CD4-positive, CD25-positive, alpha-beta regulatory T cell (primary cell): ENCODE measurements around the gene ISL2. TPM values are rescaled to one million over a fixed set of nuclear protein-coding genes. Genes with fewer than 3 reads are reported as not detected.
"Not testable (repeated sequence)": the region's sequence is repeated elsewhere in the genome, so short reads cannot be mapped to it uniquely, and the experiment has no call there.

ENCODE experiments used
- ATAC-seq, 2 donors: fragments of 150-1000 bp; cut with Tn5 transposase; one replicate each; pipeline ENCODE4 v1.10.0; 2021; ENCODE audit warnings: low read depth in 2 of 2, moderate number of reproducible peaks in 2 of 2, moderate library complexity in 1 of 2
- DNase-seq, 3 donors: peaks; one replicate each; pipeline versions ENCODE4 v3.0.0 to v3.0.0-alpha.2; 2012 to 2022; ENCODE audit warnings: mixed read lengths in 1 of 3
- H3K27ac ChIP-seq: one replicate; pipeline ENCODE4 v1.7.0; 2013; ENCODE audit warnings: mild to moderate bottlenecking, low read length; ENCODE audit not compliant: insufficient read depth, poor library complexity, severe bottlenecking
- H3K27me3 ChIP-seq: one replicate; pipeline ENCODE4 v1.7.0; 2013; ENCODE audit warnings: low read length; ENCODE audit not compliant: control insufficient read depth, insufficient read depth
- H3K36me3 ChIP-seq: one replicate; pipeline ENCODE4 v1.7.0; 2013; ENCODE audit warnings: mild to moderate bottlenecking, low read length, moderate library complexity; ENCODE audit not compliant: control insufficient read depth, insufficient read depth
- H3K4me1 ChIP-seq: 2 replicates; pipeline ENCODE4 v1.7.0; 2013; ENCODE audit warnings: mild to moderate bottlenecking, low read length; ENCODE audit not compliant: insufficient read depth, control insufficient read depth, poor library complexity, severe bottlenecking
- H3K4me3 ChIP-seq: one replicate; pipeline ENCODE4 v1.7.0; 2013; ENCODE audit warnings: low read depth, mild to moderate bottlenecking, low read length, moderate library complexity
- H3K9me3 ChIP-seq, 2 experiments: 1 replicate in 1 of 2; 2 replicates in 1 of 2; pipeline ENCODE4 v1.7.0; 2013; ENCODE audit warnings: low read length in 2 of 2, mild to moderate bottlenecking in 1 of 2, moderate library complexity in 1 of 2; ENCODE audit not compliant: control insufficient read depth in 2 of 2
- H3K27ac Mint-ChIP-seq, 3 donors: one replicate each; pipeline ENCODE4 v1.8.0; 2020 to 2022; ENCODE audit warnings: mild to moderate bottlenecking in 3 of 3, mixed read lengths in 3 of 3, moderate library complexity in 2 of 3
- H3K27me3 Mint-ChIP-seq: one replicate; pipeline ENCODE4 v1.8.0; 2022; ENCODE audit warnings: mild to moderate bottlenecking, mixed read lengths
- H3K36me3 Mint-ChIP-seq: one replicate; pipeline ENCODE4 v1.8.0; 2020; ENCODE audit warnings: mixed read lengths
- H3K4me1 Mint-ChIP-seq, 4 donors: one replicate each; pipeline ENCODE4 v1.8.0; 2020 to 2022; ENCODE audit warnings: mixed read lengths in 4 of 4, mild to moderate bottlenecking in 1 of 4
- H3K4me3 Mint-ChIP-seq, 4 donors: one replicate each; pipeline ENCODE4 v1.8.0; 2020 to 2022; ENCODE audit warnings: mild to moderate bottlenecking in 4 of 4, mixed read lengths in 4 of 4, moderate library complexity in 3 of 4
- H3K9me3 Mint-ChIP-seq, 7 donors: one replicate each; pipeline ENCODE4 v1.8.0; 2020 to 2022; ENCODE audit warnings: mixed read lengths in 7 of 7, mild to moderate bottlenecking in 3 of 7, moderate library complexity in 2 of 7
- polyA plus RNA-seq, 4 donors: library from polyadenylated mRNA; unstranded; fragments of 300-500 nt; fragmentation: Illumina TruSeq; gene quantifications; one replicate each; pipeline ENCODE4 v1.2.3, GENCODE V29; 2021
- total RNA-seq: library from RNA; stranded (reverse); gene quantifications from one replicate; pipeline ENCODE4 v1.2.3, GENCODE V29; 2022

ISL2 gene
- total RNA-seq (1.4 TPM), polyA plus RNA-seq (not detected)

DNA sequence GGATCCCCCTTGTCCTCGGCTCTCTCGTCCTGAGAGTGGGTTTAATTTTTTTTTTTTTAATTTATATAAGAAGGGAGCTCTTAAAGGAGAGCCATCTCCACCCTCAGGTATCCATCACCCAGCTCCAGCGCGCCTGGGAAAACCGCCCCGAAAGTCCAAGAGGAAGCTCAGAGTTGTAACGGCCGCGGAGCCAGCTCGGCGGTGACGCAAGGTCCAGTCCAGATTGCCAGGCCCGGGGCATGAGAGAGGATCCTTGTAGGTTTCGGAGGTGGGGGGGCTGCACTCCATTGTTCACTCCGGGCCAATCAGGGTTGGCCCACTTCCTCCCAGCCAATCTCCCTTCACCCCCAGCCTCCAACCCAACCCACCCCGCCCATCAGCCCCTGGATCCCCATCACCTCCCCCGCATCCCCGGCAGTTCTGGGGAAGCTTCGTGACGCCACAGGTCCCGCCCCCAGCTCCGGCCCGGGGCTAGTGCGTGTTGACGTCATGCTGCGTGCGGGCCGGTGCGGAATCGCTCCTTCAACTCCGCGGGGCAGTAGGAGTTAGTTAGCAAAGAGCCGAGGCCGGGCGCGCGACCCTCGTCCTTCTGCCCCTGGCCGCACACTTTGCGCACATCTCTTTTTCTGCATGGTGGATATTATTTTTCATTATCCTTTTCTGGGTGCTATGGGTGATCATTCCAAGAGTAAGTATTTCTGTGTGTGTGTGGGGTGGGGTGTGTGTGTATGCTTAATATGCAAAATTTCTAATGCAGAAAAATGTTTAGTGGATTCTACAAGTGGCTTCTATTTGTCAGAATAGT is at the start of gene ISL2:
Gene ISL2, plus strand, starts transcription at position 520 of the 805 bp plus-strand sequence. Its CDS starts 111 bp downstream, at position 631.
- Histone ChIP-seq H3K27ac (no peak within 1 kb of the TSS), H3K4me1 (peaks cover 62% of the 10 kb centered on the region)
- peak within 1 kb of the TSS in 1 of 3 donors; percentile 40 for H3K27ac Mint-ChIP-seq

DNA sequence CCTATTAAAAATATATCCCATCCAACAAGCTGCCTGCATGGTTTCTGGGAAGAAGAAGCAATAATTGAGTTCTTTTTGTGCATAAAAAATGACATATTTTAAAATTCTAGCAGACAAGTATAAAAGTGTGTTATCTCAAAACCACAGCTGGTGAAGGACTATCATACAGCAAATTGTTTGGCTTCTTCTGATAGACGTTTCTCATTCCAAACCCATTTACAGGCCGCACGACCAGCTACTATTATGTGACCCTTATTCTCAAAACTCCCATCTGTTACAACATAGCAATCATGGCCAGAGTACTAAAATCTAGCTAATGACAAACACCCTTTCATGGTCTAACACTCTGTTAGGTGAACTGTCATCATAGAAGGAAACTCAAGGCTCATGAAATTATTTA is 47.0 kb upstream of the ISL2 start:
- Mint-ChIP-seq H3K4me1 (peaks cover 21 to 37% (median 31%) of the 10 kb centered on the region in 4 donors), H3K4me3 (no peak overlapping the region), H3K36me3 (peaks cover 35% of the 10 kb centered on the region), H3K27me3 (no peaks in the 10 kb centered on the region), H3K27ac (peak overlapping the region in 1 of 3 donors; percentile 21), H3K9me3 (no peaks in the 10 kb centered on the region)
- Histone ChIP-seq H3K9me3 (no peaks in the 10 kb centered on the region), H3K27ac (no peak overlapping the region), H3K36me3 (peaks cover 23% of the 10 kb centered on the region), H3K4me3 (no peak overlapping the region), H3K27me3 (no peaks in the 10 kb centered on the region), H3K4me1 (peaks cover 4% of the 10 kb centered on the region)
- no peak for DNase-seq
- no peak for ATAC-seq

More for the DNA sequence above, at the start of gene ISL2:
- Histone ChIP-seq H3K27me3 (peaks cover 33% of the 10 kb centered on the region), H3K36me3 (no peaks in the 10 kb centered on the region), H3K9me3 (no peaks in the 10 kb centered on the region), H3K4me3 (peak within 1 kb of the TSS; percentile 71)
- ATAC-seq (no peak), DNase-seq (peak; percentile 16 to 82 (median 35))
- Mint-ChIP-seq H3K9me3 (peaks cover 0 to 4% (median 0%) of the 10 kb centered on the region in 7 donors), H3K4me3 (peak within 1 kb of the TSS; percentile 72 to 96 (median 82)), H3K36me3 (no peaks in the 10 kb centered on the region), H3K4me1 (peaks cover 8 to 58% (median 37%) of the 10 kb centered on the region in 4 donors), H3K27me3 (peaks cover 90% of the 10 kb centered on the region)

DNA sequence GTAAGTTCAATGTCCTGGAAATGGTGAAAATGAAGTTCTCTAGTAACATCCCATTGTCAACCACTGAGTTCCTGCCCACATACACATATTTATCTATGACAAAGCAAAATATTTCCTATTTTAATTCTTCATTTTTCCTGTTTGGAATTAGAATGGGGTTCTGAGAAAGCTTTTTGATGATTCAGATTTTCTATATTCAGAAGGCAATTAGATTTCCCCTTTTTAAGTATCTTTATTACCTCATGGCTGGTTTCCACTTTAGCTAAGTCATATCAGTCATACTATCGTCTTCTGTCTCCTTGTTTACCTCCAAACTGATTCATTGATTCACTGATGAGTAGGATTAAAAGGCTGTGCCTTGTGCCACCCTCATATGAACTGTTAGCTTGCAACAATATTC is 43.2 kb upstream of the ISL2 start:
- no peak overlapping the region for H3K4me3 Mint-ChIP-seq
- peaks cover 23% of the 10 kb centered on the region for H3K36me3 Mint-ChIP-seq
- H3K9me3 Mint-ChIP-seq, result no peaks in the 10 kb centered on the region
- DNase-seq (no peak), ATAC-seq (no peak)
- H3K27ac ChIP-seq, result no peak overlapping the region
- peaks cover 21 to 37% (median 31%) of the 10 kb centered on the region in 4 donors for H3K4me1 Mint-ChIP-seq
- H3K27me3 Mint-ChIP-seq, result no peaks in the 10 kb centered on the region
- no peaks in the 10 kb centered on the region for H3K4me1 ChIP-seq
- peak overlapping the region; percentile 15 to 63 (median 28) for H3K27ac Mint-ChIP-seq
- no peak overlapping the region for H3K4me3 ChIP-seq
- H3K9me3 ChIP-seq, result no peaks in the 10 kb centered on the region
- H3K27me3 ChIP-seq, result no peaks in the 10 kb centered on the region
- H3K36me3 ChIP-seq, result peaks cover 12% of the 10 kb centered on the region

DNA sequence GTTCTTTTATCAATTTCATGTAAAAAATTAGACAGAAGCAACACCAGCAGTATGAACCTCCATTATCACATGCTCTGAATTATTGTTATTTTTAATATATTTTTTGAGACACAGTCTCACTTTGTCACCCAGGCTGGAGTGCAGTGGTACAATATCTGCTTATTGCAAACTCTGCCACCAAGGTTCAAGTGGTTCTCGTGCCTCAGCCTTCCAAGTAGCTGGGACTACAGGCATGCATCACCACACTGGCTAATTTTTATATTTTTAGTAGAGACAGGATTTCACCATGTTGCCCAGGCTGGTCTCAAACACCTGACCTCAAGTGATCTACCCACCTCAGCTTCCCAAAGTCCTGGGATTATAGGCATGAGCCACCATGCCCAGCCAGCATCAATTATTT is 42.1 kb upstream of the ISL2 start:
- not testable (repeated sequence) for H3K4me1 ChIP-seq, H3K27me3 Mint-ChIP-seq, DNase-seq, H3K9me3 ChIP-seq, ATAC-seq, H3K4me3 ChIP-seq, H3K27me3 ChIP-seq, H3K9me3 Mint-ChIP-seq, H3K4me3 Mint-ChIP-seq, H3K27ac ChIP-seq
- H3K4me1 Mint-ChIP-seq, result peaks cover 21 to 40% (median 28%) of the 10 kb centered on the region in 4 donors
- H3K27ac Mint-ChIP-seq, result peak overlapping the region in 1 of 3 donors; percentile 47
- peaks cover 12% of the 10 kb centered on the region for H3K36me3 ChIP-seq
- H3K36me3 Mint-ChIP-seq, result peaks cover 23% of the 10 kb centered on the region

DNA sequence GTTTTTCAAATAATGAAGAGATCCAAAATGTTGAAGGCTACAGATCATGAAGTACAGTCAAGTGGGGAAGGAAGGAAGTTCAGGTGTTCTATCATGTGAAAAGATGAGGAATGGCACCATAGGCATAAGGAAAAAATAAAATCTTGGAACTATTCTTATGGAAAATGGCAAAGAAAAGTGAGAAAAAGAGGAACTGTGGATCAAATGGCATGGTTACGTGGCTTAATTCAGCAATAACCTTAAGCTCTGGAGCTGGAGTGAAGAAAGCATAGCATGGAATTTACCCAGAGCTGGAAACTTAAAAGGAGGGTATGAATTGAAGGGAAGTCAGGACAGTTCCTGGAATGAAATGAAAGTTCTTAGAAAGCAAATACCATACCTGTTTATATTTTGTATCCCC is 39.7 kb upstream of the ISL2 start:
- peaks cover 19 to 32% (median 28%) of the 10 kb centered on the region in 4 donors for H3K4me1 Mint-ChIP-seq
- ATAC-seq (no peak), DNase-seq (no peak)
- Histone ChIP-seq H3K27me3 (no peaks in the 10 kb centered on the region), H3K27ac (no peak overlapping the region), H3K36me3 (peaks cover under 1% of the 10 kb centered on the region), H3K4me1 (no peaks in the 10 kb centered on the region), H3K9me3 (no peaks in the 10 kb centered on the region), H3K4me3 (no peak overlapping the region)
- peaks cover 10% of the 10 kb centered on the region for H3K36me3 Mint-ChIP-seq
- H3K27me3 Mint-ChIP-seq, result no peaks in the 10 kb centered on the region
- no peak overlapping the region for H3K4me3 Mint-ChIP-seq
- no peaks in the 10 kb centered on the region for H3K9me3 Mint-ChIP-seq
- no peak overlapping the region for H3K27ac Mint-ChIP-seq

DNA sequence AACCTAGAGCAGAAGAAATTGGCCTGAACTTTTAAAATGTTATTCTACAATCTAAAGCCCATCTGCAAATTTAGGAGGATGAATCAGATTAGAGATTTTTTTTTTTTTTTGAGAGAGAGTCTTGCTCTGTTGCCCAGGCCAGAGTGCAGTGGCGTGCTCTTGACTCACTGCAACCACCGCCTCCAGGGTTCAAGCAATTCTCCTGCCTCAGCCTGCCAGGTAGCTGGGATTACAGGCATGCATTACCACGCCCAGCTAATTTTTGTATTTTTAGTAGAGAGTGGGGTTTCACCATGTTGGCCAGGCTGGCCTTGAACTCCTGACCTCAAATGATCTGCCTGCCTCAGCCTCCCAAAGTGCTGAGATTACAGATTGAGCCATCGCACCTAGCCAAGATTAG is 38.6 kb upstream of the ISL2 start:
- H3K4me1 ChIP-seq, H3K27ac ChIP-seq, H3K9me3 ChIP-seq, H3K9me3 Mint-ChIP-seq, DNase-seq, H3K36me3 ChIP-seq, H3K27me3 ChIP-seq, ATAC-seq, H3K36me3 Mint-ChIP-seq, H3K27me3 Mint-ChIP-seq, H3K4me3 Mint-ChIP-seq, H3K4me3 ChIP-seq: not testable (repeated sequence)
- Mint-ChIP-seq H3K27ac (peak overlapping the region in 1 of 3 donors; percentile 31), H3K4me1 (peaks cover 22 to 39% (median 27%) of the 10 kb centered on the region in 4 donors)

DNA sequence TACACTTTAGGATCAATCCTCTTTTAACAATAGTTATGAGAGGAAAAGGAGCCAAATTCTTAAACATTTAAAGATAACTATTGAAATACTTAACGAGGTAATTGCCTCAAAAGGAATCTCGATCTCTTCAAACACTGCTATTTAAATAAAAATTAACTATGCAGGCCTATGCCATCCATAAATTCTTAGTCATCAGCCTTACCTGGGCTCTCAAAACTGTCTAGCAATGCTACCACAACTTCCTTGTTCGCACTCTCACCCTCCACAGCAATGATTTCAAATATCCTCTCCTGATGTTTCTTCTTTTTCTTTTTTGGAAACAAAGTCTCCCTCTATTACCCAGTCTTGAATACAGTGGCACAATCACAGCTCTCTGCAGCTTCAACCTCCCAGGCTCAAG is 37.6 kb upstream of the ISL2 start:
- peaks cover 0 to 2% (median 0%) of the 10 kb centered on the region in 7 donors for H3K9me3 Mint-ChIP-seq
- DNase-seq (no peak), ATAC-seq (no peak)
- Histone ChIP-seq H3K27ac (no peak overlapping the region), H3K27me3 (no peaks in the 10 kb centered on the region), H3K4me3 (no peak overlapping the region), H3K4me1 (no peaks in the 10 kb centered on the region), H3K9me3 (no peaks in the 10 kb centered on the region), H3K36me3 (no peaks in the 10 kb centered on the region)
- peak overlapping the region in 1 of 3 donors; percentile 45 for H3K27ac Mint-ChIP-seq
- H3K4me3 Mint-ChIP-seq, result no peak overlapping the region
- no peaks in the 10 kb centered on the region for H3K27me3 Mint-ChIP-seq
- peaks cover 16 to 39% (median 26%) of the 10 kb centered on the region in 4 donors for H3K4me1 Mint-ChIP-seq
- H3K36me3 Mint-ChIP-seq, result peaks cover 6% of the 10 kb centered on the region

DNA sequence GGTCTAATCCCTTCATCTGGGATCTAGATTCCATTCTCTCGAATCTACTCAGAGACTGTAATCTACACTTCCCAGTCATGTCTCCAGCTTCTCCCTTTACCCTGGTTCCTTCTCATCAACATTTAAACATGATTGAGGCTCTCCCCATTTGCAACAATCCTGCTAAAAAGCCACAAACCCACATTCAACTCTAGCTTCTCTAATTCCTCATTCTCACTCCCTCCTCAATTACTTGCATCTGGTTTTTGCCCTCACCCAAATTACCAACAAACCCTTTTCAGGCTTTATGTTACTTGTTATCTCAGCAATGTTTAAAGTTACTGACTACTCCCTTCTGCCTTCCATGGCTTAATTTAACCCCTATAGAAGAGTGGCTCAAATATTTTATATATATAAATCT is 36.8 kb upstream of the ISL2 start:
- ATAC-seq (no peak), DNase-seq (no peak)
- Histone ChIP-seq H3K36me3 (no peaks in the 10 kb centered on the region), H3K27me3 (no peaks in the 10 kb centered on the region), H3K4me1 (no peaks in the 10 kb centered on the region), H3K27ac (no peak overlapping the region), H3K4me3 (no peak overlapping the region), H3K9me3 (no peaks in the 10 kb centered on the region)
- Mint-ChIP-seq H3K27ac (no peak overlapping the region), H3K4me3 (no peak overlapping the region), H3K4me1 (peaks cover 18 to 36% (median 24%) of the 10 kb centered on the region in 4 donors), H3K9me3 (peaks cover 0 to 3% (median 0%) of the 10 kb centered on the region in 7 donors), H3K27me3 (no peaks in the 10 kb centered on the region), H3K36me3 (peaks cover 6% of the 10 kb centered on the region)
